ENCODE data around the gene SLC5A9. TPM values are rescaled to one million over a fixed set of nuclear protein-coding genes. Genes with fewer than 3 reads are reported as not detected.

Gene SLC5A9
- total and polyA plus RNA-seq, 2 of the 4 experiments (the other 2 are of a cell fraction), result not detected

DNA sequence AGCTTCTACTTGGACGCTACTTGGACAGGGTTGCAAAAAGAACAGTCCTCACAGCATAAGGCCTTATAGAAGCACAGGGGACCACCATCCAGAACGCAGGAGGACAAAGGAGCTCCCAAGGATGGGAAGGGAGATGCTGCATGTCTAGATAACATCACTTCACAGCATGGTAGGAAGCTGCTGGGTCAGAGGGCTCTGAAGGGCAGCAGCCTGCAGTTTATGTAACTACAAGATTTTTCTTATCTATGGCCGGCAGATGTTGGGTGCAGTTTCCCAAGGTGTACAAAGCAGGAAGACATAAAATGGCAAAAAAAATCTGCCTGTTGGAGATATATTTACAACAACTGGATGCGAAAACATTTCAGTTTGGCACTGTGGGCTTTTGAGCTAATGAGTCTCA lies 45.3 kb upstream of the SLC5A9 start:
- ChIA-PET POLR2A (ENCODE audit: unreplicated experiment) (no interaction called here), CTCF (no interaction called here)
- H2AK5ac ChIP-seq (ENCODE audit: low read depth, low read length), result no peak overlapping the region
- H3K27me3 ChIP-seq (ENCODE audit: control insufficient read depth, insufficient read depth, low read length), result no peaks in the 10 kb centered on the region
- no peak overlapping the region for H3K27ac ChIP-seq (ENCODE audit: insufficient read depth, low read length)
- H4K91ac ChIP-seq (ENCODE audit: insufficient read depth, low read depth, low read length), result no peak overlapping the region
- H2AK9ac ChIP-seq (replicated peaks; ENCODE audit: low read depth, low read length, poor library complexity), result no peak overlapping the region
- H3K23ac ChIP-seq (ENCODE audit: low read depth, low read length), result no peak overlapping the region
- H3K9me3 ChIP-seq (ENCODE audit: control insufficient read depth, insufficient read depth, low read length), result no peaks in the 10 kb centered on the region
- no peak overlapping the region for H3K4me2 ChIP-seq (ENCODE audit: low read depth, low read length)
- H3K9me1 ChIP-seq (ENCODE audit: insufficient read depth, low read length), result no peaks in the 10 kb centered on the region
- H3K4me1 ChIP-seq (ENCODE audit: control insufficient read depth, insufficient read depth, low read length), result no peaks in the 10 kb centered on the region
- H4K5ac ChIP-seq (ENCODE audit: low read depth, low read length), result no peak overlapping the region
- WGBS, 2 experiments (ENCODE audit: extremely low coverage in 2 of 2, insufficient read length in 1 of 2), result 7% methylated on average over 2 of the region's 4 CpGs; no CpG with 5 or more reads in 1 of the 2 experiments
- BruUV-seq (replicated peaks), result no TSS peak
- no peak overlapping the region for H3K4ac ChIP-seq (ENCODE audit: low read depth, low read length)
- dilution Hi-C loops (cut with HindIII; ENCODE audit: low sequenced_read_pairs, unreplicated experiment), result no loop called here
- H2BK5ac ChIP-seq (ENCODE audit: low read depth, low read length, poor library complexity, severe bottlenecking), result no peak overlapping the region
- no peak overlapping the region for H2BK120ac ChIP-seq (ENCODE audit: low read depth, low read length)
- no peak overlapping the region for H3K18ac ChIP-seq (ENCODE audit: low read depth, low read length)
- H3K36me3 ChIP-seq (ENCODE audit: control insufficient read depth, insufficient read depth, low read length), result no peaks in the 10 kb centered on the region
- no peak overlapping the region for H3K9ac ChIP-seq (ENCODE audit: low read depth, low read length)
- H3K4me3 ChIP-seq (ENCODE audit: insufficient read depth, low read depth, low read length), result no peak overlapping the region
- no peaks in the 10 kb centered on the region for H3K79me1 ChIP-seq (ENCODE audit: low read depth in 1 of 2, low read length in 2 of 2)
- no peak overlapping the region for H3K56ac ChIP-seq (ENCODE audit: extremely low read depth, insufficient read depth, low read length)
- no peaks in the 10 kb centered on the region for H4K20me1 ChIP-seq (ENCODE audit: insufficient read depth, low read length)
- no peak overlapping the region for H3K14ac ChIP-seq (replicated peaks; ENCODE audit: low read depth, low read length)
- no peak overlapping the region for H4K8ac ChIP-seq (ENCODE audit: low read depth in 2 of 2, low read length in 2 of 2)
- H2AFZ ChIP-seq (replicated peaks; ENCODE audit: low read length, poor library complexity), result no peak overlapping the region
- intact Hi-C loops (cut with micrococcal nuclease), result no loop called here
- in situ Hi-C loops (cut with MboI; ENCODE audit: low sequenced_read_pairs), result no loop called here
- no peak overlapping the region for H2BK15ac ChIP-seq (ENCODE audit: low read depth, low read length)
- no peak for DNase-seq
- TF ChIP-seq RFX5 (IDR thresholded peaks at IDR 0.05; ENCODE audit: low read depth, low read length) (no peak), MXI1 (IDR thresholded peaks at IDR 0.05; ENCODE audit: borderline replicate concordance, low read depth, low read length) (no peak), SMC3 (IDR thresholded peaks at IDR 0.05; ENCODE audit: low read depth, low read length) (no peak), FOS (IDR thresholded peaks at IDR 0.05; ENCODE audit: low read depth, low read length) (no peak), MAZ (IDR thresholded peaks at IDR 0.05; ENCODE audit: borderline replicate concordance, low read depth, low read length) (no peak), POLR2A (IDR thresholded peaks at IDR 0.05; ENCODE audit: low read depth, low read length) (no peak), BHLHE40 (IDR thresholded peaks at IDR 0.05; ENCODE audit: low read depth, low read length) (no peak), CEBPB (IDR thresholded peaks at IDR 0.05; ENCODE audit: low read depth, low read length) (no peak)
- H2BK20ac ChIP-seq (ENCODE audit: low read depth, low read length), result no peak overlapping the region
- ATAC-seq (ENCODE audit: low read depth), result no peak
